HG02610 (cell line): ENCODE measurements around the gene ELAVL4.

Experiments used
- ATAC-seq: cut with Tn5 transposase; IDR thresholded peaks from one replicate; pipeline ENCODE4 v1.9.1; 2021; ENCODE audit warnings: mild to moderate bottlenecking, moderate library complexity; ENCODE audit not compliant: unreplicated experiment

Gene ELAVL4

DNA sequence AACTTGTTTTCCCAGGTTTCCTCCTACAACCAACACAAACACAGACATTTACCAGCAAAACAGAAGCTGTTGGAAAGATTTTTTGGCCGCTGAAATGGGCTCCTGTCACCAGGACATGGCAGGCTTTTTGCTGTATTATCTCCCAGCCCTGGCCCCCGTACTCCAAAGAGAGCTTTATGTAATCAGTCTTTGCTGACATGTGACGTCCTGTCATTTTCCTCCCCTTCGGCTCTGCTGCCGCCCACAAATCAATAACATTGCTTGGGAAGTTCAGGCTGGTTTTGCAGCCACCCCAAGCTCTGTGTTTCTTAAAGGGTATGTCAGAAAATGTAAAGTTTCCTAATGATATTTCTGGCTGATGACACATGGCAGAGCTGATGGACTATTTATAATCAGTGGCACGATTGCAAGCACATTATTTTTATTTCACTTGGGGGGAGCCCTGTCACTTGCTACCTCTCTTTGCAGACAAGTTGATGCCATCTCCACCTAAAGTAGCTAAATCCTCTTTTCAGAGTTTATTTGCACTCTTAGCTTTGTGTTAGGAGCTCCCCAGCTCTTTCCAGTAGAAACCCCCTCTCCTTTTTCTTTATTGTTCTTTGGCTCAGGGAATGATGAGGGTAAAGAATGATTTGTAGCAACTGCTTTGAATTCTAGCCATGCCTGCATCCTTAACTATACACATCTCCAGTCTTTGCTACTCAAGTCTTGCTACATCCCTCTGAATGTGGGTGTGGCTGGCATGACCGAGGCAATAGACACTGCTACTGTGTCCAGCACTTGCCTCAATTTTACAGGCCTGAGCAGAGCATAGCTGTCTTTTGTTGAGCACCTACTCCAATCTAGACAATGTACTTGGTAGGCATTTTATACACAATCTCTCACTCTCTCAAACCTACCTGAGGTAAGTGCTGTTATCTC, 67.3 kb downstream of the ELAVL4 start:
- no peak for ATAC-seq

DNA sequence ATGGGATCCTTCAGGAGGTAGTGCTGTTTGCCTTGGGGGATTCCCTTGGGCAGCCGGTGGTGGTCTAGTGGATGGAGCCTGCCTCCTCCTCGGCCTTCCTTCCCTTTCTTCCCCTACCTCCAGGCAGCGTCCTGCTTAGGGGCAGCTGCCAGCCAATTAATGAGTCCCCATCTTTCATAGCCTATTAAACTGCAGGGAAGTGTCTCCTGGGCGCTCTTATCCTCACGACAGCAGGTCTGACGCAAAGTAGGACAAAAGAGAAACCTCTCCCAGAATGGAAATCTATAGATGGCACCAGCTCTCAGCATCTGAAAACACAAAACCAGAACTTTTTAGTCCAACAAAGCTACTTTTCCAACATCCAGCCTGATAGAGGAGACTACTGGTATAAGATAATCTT, 69.3 kb downstream of the ELAVL4 start:
- no peak for ATAC-seq

DNA sequence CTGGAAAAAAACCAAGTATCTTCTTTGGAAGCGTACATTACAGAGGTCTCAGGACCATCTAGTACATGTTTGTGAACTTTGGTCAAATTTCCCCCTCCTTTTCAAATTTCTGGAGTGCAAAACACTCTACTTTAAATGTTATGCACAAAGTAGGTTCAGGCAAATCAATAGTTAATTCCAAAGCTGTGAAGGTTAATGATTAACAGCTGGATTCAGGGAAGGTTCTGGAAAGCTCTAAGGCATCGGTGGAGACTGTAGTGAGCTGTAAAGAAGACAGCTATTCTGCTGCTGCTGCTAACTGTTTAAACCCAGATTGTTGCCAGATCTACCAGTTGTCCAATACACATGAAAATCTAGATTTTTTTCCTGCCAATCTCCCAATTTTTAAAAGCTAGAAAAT, 70.9 kb downstream of the ELAVL4 start:
- ATAC-seq: no peak

DNA sequence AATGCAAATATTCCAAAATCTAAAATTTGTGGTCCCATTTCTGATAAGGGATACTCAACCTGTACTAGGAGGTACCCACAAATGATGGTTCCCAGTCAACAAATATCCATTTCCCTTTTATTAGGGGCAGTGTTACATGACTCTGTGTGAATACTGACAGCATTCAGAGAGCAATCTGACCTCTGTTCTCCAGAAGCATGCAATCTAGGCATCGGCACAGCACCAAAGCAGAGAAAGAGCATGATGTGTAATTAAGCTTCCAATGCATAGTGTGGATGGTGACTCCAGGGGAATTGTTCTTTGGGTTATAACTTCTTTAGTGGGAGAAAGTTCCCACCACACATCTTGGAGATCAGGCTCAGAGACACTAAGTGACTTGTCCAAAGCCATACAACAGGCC, 71.6 kb downstream of the ELAVL4 start:
- ATAC-seq: no peak

DNA sequence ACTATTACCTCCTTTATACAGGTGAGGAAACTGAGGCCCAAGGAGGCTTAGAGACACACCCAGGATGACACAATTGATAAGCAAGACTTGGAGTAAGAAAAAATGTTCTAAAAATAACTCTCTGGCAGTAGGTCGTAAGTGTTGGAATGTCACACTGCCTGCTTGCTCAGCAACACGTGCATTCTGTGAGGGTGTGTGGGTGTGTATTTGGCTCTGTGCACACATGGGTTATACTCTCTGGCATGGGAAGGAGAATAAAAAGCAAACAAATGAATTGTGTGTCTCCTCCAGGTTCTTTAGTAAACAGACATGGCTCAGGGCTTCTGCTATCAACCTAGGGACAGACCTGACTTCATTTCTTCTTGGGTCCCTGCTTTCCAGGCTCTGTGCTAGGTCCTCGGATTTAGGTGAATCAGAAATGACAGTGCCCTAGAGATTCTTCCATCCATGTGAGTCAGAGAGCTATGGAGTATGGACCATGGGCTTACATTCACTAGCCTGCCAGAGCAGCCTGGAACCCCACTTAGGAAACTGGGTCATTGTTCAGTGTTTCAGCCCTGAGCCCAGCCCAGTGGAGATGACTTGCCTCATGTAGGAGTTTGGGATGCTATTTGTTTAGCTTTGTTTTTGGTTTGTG, 72.4 kb downstream of the ELAVL4 start:
- ATAC-seq: no peak

DNA sequence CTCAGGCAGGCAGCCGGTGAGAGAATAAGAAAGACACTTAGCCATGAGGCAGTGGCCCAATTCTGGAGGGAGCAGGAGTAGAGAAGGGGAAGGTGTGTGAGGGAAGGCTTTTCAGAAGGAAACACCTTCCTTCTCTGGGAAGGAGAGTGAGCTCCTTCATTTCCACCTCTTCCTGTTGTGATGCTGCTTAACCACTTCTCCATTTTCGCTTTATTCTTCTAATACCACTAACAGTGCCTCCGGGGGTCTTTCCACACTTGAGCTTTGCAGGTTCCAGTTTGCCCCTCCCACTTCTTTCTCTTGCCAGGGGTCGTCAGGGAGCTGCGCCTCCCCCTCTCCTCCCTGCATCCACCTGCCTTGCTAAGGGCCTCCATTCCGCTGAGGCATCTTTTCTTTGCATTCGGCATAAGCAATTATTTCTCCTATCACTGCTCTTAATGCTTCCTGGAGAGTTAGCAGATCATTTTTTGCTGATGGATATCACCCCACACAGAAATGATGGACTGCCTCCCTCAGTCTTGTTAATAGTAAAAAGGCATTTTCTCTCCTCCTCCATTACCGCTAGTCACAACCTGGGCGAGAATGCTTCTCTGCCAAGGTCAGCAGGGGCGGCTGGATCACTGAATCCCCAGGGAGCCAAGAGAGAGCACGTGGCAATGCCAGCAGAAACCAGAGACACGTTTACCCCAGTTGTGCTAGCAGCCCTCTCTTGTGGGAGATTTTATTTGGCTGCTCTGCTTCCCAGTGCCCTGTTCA, 74.8 kb downstream of the ELAVL4 start:
- ATAC-seq: no peak

DNA sequence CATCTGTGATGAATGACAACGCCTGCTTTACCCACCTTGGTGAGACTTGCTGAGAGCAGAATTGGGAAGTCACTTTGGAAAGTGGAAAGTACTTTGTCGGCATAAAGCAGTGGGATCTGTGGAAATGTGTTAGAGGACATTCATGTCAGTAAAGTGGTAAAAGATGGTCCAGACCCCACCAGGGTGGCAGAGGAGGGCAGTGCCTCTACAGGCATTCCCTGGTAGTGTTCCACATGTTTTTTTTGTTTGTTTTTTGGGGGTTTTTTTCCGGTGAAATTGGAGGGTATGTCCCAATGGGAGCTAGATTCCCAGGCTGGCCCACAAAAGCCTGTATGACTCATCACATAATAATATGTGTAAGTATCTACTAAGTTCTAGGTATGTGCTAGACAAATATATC, 80.6 kb downstream of the ELAVL4 start:
- ATAC-seq: no peak

DNA sequence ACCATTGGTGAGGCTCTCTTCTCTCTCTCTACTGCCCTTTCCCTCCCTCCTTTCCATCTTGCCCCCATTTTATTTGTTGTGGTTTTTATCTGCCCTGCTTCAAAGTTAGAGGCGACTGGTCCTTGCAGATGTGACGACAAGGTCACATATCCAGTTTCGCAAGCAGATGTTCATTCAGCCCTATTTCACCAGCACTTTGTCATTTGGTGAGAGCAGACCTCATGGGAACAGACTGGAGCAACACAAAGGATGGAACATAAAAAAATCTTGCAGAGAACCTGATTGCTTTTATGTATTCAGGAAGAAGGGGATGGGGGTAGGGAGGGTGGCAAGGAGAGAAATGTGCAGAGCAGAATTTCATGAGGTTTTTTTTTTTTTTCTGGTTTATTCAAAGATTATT, 84.3 kb downstream of the ELAVL4 start:
- ATAC-seq: no peak

DNA sequence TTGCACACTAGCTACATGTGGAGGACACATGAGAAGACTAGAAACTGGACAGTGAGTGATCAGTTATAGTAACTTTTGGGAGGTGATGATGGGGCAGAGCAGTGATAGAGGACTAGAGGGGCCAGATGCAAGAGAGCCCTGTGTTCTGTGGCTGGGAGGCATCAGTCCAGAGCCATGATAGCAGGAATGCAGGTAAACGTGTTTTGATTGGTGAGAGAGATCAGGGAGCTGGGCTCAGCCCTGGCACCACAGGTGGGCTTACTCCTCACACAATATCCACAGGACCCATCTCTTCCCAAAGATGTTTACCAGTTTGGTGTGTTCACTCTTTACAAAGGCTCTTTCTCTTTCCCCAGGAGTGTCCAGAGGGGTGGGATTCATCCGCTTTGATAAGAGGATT, 86.5 kb downstream of the ELAVL4 start:
- ATAC-seq: no peak

DNA sequence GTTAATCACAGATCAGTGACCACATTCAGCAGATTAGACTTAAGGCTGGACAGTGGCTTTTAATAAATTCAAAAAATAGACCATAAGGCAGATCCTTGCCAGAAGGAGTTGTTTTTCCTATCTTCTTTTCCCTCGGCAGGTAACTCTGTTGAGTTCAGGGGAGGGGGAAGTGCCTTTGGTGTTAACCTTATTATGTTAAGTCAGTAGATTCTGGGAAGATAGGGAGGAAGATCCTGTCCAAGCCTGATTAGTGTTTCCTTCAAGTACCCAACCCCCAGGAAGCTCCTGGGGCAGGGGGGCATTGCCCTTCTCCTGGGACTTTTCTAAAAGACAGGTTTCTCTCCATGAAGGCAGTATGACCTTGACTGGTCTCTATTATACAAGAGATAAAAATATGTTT, 87.4 kb downstream of the ELAVL4 start:
- ATAC-seq: no peak

DNA sequence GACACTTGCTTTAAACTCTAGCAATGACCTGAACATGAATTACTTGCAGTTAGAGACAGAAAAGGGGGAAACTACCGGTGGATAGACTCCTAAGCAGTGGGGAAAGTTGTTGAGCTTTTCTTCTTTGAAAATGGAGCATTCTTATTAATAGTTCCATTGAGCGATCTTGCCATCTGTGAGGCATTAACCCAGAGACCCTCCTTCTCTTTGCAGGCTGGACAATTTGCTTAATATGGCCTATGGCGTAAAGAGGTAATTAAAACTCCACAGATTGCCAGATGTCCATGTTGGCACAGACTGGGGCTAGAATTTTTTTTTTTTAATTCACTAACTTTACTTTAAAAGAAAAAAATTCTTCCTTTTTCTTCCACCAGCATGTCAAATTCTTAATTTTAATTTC, 88.5 kb downstream of the ELAVL4 start:
- ATAC-seq: no peak

DNA sequence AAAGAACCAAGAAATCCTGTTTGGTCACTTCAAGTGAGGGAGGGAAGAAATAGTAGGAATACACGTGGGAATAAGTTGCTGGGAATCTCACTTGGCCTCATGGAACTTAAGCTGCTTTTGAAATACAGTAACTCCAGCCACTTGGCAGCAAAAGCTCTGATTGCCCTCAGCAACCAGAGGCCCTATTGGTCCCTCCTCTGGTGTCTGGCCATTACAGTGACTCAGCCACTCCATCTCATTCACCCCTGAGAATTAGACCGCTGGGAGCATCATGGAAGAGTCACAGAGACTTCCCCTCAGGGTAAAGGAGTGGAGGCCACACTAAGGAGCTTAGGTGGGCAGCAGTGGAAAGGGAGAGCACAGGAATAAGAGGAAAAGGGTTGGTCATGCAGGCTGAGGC, 99.6 kb downstream of the ELAVL4 start:
- no peak for ATAC-seq

DNA sequence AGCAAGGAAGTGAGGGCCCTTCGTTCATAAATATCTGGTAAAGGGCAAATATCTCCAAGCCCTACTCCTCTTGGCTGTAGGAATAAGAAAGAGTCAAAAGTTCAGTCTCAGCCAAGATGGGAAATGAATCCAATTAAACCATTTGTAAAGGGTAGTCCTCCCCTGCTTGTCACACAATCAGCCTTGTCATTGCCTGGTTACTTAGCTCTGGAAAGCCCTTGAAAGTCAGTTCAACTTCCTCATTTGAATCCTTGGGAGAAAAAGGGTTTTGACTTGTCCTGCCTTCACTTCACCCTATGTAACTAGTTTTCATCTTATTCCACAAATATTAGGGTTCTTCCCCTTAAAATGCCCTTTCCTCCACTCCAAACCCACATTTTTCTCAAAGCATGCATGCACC, 100.0 kb downstream of the ELAVL4 start:
- no peak for ATAC-seq

DNA sequence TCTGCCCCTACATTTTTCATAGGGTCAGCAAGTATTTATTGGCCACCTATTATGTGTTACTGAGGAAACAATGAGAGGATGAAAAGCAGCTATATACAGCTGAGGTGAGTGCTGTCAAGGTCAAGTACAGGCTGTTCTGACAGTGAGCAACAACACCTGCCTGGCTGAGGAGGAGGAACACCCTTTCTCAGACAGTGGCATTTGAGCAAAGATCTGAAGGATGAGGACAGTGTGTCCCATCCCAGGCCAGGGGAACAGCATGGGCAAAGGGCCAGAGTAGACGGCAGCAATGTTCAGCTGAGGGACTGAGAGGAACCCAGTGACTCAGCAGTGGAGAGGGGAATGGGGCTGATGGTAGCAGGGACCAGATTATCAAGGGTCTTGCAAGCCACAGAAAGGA, 101.0 kb downstream of the ELAVL4 start:
- ATAC-seq: no peak

DNA sequence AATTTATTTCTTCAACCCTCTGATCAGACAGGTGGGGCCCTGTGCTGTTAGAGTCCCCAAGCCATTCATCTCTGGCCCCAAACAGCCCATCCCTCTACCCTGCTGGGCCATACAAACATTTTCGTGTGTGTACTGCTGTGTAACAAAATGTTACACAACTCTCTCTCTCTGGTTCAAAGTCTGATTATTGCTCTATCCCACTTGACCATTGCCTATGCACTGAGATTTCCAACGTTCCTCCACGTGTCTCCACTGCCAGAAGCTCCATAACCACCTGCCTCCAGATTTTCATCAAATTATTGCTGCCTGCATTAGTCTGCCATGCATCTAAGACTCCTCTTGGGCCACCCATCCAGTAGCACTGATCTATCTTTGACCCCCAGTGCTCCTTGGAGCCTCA, 104.8 kb downstream of the ELAVL4 start:
- ATAC-seq: no peak

DNA sequence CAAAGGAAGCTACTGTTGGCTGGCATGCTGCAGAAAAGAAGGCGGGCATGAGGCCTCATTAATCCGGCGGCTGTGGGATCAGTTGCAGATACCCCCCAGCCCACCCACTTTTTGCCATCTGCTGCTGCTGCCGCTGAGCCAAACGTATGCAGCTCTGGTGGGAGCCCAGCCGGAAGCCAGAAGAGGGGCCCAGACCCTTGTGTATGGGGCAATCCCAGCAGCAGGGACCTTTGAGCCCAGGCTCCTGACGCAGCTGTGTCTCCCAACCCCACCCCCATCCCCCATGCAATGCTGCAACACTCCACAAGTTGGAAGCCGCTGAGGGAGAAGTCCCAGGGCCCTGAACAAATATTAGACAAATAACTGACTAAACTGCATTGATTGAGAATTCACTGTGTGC, 106.0 kb downstream of the ELAVL4 start:
- ATAC-seq: no peak

DNA sequence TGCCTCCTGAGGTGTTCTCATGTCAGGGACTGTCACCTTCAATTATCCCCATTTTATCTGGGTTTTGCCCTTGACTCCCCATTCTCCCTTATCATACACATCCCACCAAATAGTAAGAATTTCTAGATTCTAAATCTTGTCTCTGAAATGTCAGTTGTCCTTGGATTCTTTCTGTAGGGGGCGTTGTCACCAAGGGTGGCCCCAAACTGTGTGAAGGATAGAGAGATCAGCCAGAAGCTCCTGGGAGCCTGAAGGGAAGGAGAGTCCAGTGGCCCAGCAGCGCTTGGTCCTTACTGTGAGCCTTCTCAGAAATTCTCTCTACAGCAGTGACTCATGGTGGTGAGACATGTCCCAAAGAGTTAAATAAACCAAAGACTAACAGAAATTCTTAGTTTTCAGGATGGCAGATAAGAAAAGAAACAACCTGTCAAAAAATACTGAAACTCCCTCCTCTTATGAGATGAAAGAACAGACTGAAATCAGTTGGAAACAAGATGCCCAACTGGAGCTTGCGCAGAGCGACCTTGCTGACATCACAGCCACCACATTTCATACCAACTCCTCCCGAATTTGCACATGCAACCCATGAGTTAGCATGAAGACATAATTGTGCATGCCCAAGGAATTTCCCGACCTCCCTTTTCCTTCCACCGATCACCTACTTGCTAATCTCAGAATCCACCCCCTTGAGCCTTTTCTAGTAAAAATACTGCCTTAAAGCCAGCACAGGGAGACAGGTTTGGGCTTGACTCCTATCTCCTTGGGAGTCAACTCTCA, 109.8 kb downstream of the ELAVL4 start:
- no peak for ATAC-seq

DNA sequence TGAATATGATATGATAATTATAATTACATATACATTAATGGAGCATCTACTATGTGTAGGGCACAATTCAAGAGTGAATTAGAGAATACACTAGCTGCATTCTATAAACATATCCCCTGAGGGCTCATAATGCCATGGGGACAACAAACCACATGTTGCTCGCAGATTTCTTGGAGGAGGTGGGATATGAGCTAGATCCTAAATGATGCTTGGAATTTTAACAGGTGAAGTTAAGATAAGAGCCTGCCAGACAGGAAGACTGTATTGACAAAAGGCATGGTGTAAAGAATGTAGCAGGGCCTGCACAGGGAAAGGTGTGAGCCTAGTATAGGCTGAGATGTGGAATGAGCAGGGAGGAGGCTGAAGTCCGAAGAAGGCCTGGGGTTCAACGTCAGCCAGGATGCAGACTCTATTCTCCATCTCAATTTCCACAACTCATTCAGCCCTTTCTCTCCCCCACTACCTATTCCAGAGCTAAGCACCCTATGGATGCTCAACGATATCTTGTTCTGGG, 120.2 kb downstream of the ELAVL4 start:
- no peak for ATAC-seq

DNA sequence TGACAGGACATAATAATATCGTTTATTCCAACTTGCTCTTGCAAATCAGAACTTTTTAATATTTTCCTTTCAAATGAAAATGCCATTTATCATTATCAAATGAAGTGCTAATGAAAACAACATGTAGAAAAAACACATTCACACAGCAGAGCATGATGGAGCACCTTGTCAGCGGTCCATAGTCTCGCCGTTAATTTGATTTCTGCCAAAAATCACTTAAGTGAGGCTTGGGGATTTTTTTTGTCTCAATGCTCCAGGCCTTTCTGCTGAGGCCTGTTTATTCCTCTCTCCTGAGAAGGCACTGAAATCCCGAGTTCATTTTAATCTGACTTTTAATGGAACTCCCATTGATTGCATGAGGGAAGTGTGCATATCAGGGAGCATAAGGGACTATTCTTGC, 122.5 kb downstream of the ELAVL4 start:
- ATAC-seq: no peak

DNA sequence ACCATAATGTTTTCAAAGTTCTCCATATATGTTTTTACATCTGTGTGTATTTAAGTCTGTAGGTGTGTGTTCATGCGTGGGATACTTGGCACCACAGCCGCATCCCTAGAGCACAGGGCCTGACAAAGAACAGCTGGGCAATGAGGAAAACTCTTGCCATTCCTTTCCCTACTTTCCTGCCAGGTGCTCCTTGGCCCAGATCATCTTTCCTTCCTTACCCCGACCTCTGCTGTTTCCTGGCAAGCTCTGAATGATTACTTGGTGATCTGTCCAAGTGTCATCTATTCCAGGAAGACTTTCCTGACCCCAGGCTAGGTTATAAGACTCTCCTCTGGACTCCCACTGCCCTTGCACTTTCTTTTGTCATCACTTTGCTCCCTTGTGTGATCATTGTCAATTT, 123.6 kb downstream of the ELAVL4 start:
- no peak for ATAC-seq

DNA sequence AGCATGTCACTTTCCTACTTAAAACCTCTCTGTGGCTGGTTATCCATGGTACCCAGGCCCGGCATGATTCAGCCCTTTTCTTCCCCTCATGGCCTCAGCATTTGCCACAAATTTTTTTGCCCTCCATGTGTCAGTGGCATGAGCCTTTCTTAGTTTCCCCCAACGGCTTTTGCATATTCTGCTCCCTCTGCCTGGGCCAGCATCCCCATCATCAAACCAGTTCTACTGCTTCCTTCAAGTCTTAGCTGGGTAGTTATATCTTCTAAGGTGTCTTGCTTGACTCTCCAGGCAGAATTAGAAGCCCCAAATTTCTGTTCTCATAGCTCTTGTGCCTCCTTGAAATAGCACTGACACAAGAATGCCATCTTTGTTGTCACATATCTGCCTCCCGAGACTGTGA, 127.9 kb downstream of the ELAVL4 start:
- ATAC-seq: no peak
